H1 (cell line): ENCODE measurements around the gene ANKS1B. TPM values are rescaled to one million over a fixed set of nuclear protein-coding genes. Genes with fewer than 3 reads are reported as not detected.

Source experiments
- CTCF ChIA-PET: fragments of 300-600 bp; sonication (Branson Sonifier 250); formaldehyde crosslinking; loops from one replicate; lab custom pipeline; 2021; ENCODE audit not compliant: partially characterized antibody; lab: Charles Lee
- POLR2A ChIA-PET: fragments of 300-600 bp; sonication (Branson Sonifier 250); formaldehyde crosslinking; loops from one replicate; lab custom pipeline; 2021; ENCODE audit warnings: inconsistent platforms; ENCODE audit not compliant: partially characterized antibody; lab: Charles Lee
- DNase-seq, 2 experiments: peaks; one replicate each; pipeline versions ENCODE4 v3.0.0 to v3.0.0-alpha.2; 2010 to 2022; ENCODE audit warnings: low spot score in 2 of 2, low read depth in 1 of 2, mixed read lengths in 1 of 2
- FAIRE-seq: peaks from 2 replicates; lab custom pipeline; 2011; peaks lifted over from hg19 to GRCh38; lab: Jason Lieb, UNC
- H2AFZ ChIP-seq: 2 replicates; pipeline ENCODE4 v1.8.1; 2012; ENCODE audit warnings: low read length, inconsistent platforms
- H2AK5ac ChIP-seq: 2 replicates; pipeline ENCODE4 v1.6.1; 2013; ENCODE audit warnings: low read depth, low read length
- H2BK120ac ChIP-seq: replicated peaks from 2 replicates; pipeline ENCODE3; 2013; ENCODE audit warnings: low read depth, low read length, inconsistent platforms
- H2BK12ac ChIP-seq: 2 replicates; pipeline ENCODE4 v1.6.1; 2013; ENCODE audit warnings: low read depth, low read length
- H2BK15ac ChIP-seq: 2 replicates; pipeline ENCODE4 v1.6.1; 2013; ENCODE audit warnings: low read length
- H2BK20ac ChIP-seq: 2 replicates; pipeline ENCODE4 v1.6.1; 2013; ENCODE audit warnings: low read length
- H2BK5ac ChIP-seq: 2 replicates; pipeline ENCODE4 v1.6.1; 2013; ENCODE audit warnings: low read depth, low read length
- H3K14ac ChIP-seq: 2 replicates; pipeline ENCODE4 v1.6.1; 2013; ENCODE audit warnings: inconsistent platforms; ENCODE audit not compliant: insufficient read length
- H3K18ac ChIP-seq: 2 replicates; pipeline ENCODE4 v1.6.1; 2013; ENCODE audit warnings: low read length; ENCODE audit errors: extremely low read depth
- H3K23ac ChIP-seq: 2 replicates; pipeline ENCODE4 v1.6.1; 2013; ENCODE audit warnings: inconsistent platforms; ENCODE audit not compliant: insufficient read length
- H3K23me2 ChIP-seq: 2 replicates; pipeline ENCODE4 v1.6.1; 2013; ENCODE audit warnings: low read depth, low read length
- H3K27ac ChIP-seq: 2 replicates; pipeline ENCODE4 v1.6.1; 2011; ENCODE audit warnings: low read depth, low read length, inconsistent platforms
- H3K27me3 ChIP-seq, 4 experiments: replicated peaks in 1 of 4; 1 replicate in 1 of 4; 2 replicates in 3 of 4; pipeline versions ENCODE4 v1.6.1 to v1.8.1; 2011 to 2013; ENCODE audit warnings: low read length in 3 of 4, mild to moderate bottlenecking in 3 of 4, inconsistent platforms in 2 of 4, mixed read lengths in 2 of 4, moderate library complexity in 1 of 4; ENCODE audit not compliant: control insufficient read depth in 3 of 4, insufficient read depth in 3 of 4; ENCODE audit errors: extremely low read depth in 1 of 4
- H3K36me3 ChIP-seq, 4 experiments: 2 replicates each; pipeline versions ENCODE4 v1.6.1 to v1.8.1; 2011 to 2013; ENCODE audit warnings: mild to moderate bottlenecking in 4 of 4, low read length in 3 of 4, moderate library complexity in 2 of 4, control low read depth in 1 of 4, inconsistent platforms in 1 of 4; ENCODE audit not compliant: insufficient read depth in 4 of 4, control insufficient read depth in 2 of 4
- H3K4ac ChIP-seq: replicated peaks from 2 replicates; pipeline ENCODE3; 2013; ENCODE audit warnings: low read length, low read depth, mixed read lengths, inconsistent platforms; ENCODE audit not compliant: insufficient read length
- H3K4me1 ChIP-seq, 4 experiments: replicated peaks in 1 of 4; 1 replicate in 1 of 4; 2 replicates in 3 of 4; pipeline versions ENCODE4 v1.6.1 to v1.8.1; 2011 to 2013; ENCODE audit warnings: low read length in 3 of 4, inconsistent platforms in 2 of 4, mixed read lengths in 1 of 4; ENCODE audit not compliant: insufficient read depth in 4 of 4, control insufficient read depth in 3 of 4
- H3K4me2 ChIP-seq, 2 experiments: 2 replicates each; pipeline versions ENCODE4 v1.6.1 to v1.8.1; 2011 to 2013; ENCODE audit warnings: low read depth in 2 of 2, low read length in 2 of 2, control low read depth in 1 of 2, inconsistent platforms in 1 of 2, mild to moderate bottlenecking in 1 of 2; ENCODE audit not compliant: insufficient read depth in 1 of 2
- H3K4me3 ChIP-seq, 4 experiments: fragments of 200-600, 300-600 bp in 1 of 4; sonication (generic), shearing (Covaris generic), sonication (Bioruptor Twin) in 1 of 4; 2 replicates each; pipeline versions ENCODE4 v1.5.1 to v1.8.1; 2011 to 2016; ENCODE audit warnings: low read length in 4 of 4, low read depth in 3 of 4, control low read depth in 2 of 4, inconsistent platforms in 2 of 4, mild to moderate bottlenecking in 2 of 4, mixed read lengths in 1 of 4, moderate library complexity in 1 of 4; ENCODE audit not compliant: insufficient read depth in 2 of 4; ENCODE audit errors: extremely low read depth in 1 of 4
- H3K56ac ChIP-seq: replicated peaks from 2 replicates; pipeline ENCODE3; 2013; ENCODE audit warnings: low read depth, mild to moderate bottlenecking, mixed read lengths, low read length, inconsistent platforms; ENCODE audit not compliant: insufficient read length
- H3K79me1 ChIP-seq: 2 replicates; pipeline ENCODE4 v1.6.1; 2013; ENCODE audit warnings: low read depth, low read length, control low read depth
- H3K79me2 ChIP-seq, 2 experiments: 2 replicates each; pipeline versions ENCODE4 v1.6.1 to v1.8.1; 2012 to 2013; ENCODE audit warnings: low read length in 2 of 2, mild to moderate bottlenecking in 2 of 2, inconsistent platforms in 1 of 2; ENCODE audit not compliant: insufficient read depth in 2 of 2, control insufficient read depth in 1 of 2
- H3K9ac ChIP-seq, 4 experiments: replicated peaks in 1 of 4; 1 replicate in 1 of 4; 2 replicates in 3 of 4; pipeline versions ENCODE4 v1.6.1 to v1.8.1; 2011 to 2013; ENCODE audit warnings: low read depth in 3 of 4, low read length in 3 of 4, control low read depth in 2 of 4, mild to moderate bottlenecking in 2 of 4, moderate library complexity in 2 of 4, inconsistent platforms in 1 of 4; ENCODE audit errors: extremely low read depth in 1 of 4
- H3K9me3 ChIP-seq, 2 experiments: 2 replicates each; pipeline versions ENCODE4 v1.6.1 to v1.8.1; 2012 to 2013; ENCODE audit warnings: mild to moderate bottlenecking in 2 of 2, moderate library complexity in 2 of 2, control low read depth in 1 of 2, inconsistent platforms in 1 of 2, low read depth in 1 of 2, low read length in 1 of 2, mixed read lengths in 1 of 2; ENCODE audit not compliant: insufficient read depth in 2 of 2
- H4K20me1 ChIP-seq, 2 experiments: replicated peaks in 1 of 2; 2 replicates each; pipeline versions ENCODE3 to v1.8.1; 2011 to 2013; ENCODE audit warnings: inconsistent platforms in 2 of 2, low read length in 2 of 2, mild to moderate bottlenecking in 1 of 2; ENCODE audit not compliant: insufficient read depth in 2 of 2, control insufficient read depth in 1 of 2
- H4K5ac ChIP-seq: 2 replicates; pipeline ENCODE4 v1.6.1; 2013; ENCODE audit warnings: low read length, low read depth, mixed read lengths, inconsistent platforms; ENCODE audit not compliant: insufficient read length
- H4K8ac ChIP-seq: 2 replicates; pipeline ENCODE4 v1.8.0; 2013; ENCODE audit warnings: mild to moderate bottlenecking, moderate library complexity, low read length, inconsistent platforms; ENCODE audit not compliant: insufficient read depth; ENCODE audit errors: extremely low read depth
- H4K91ac ChIP-seq: replicated peaks from 2 replicates; pipeline ENCODE3; 2013; ENCODE audit warnings: low read length, mixed read lengths, inconsistent platforms; ENCODE audit not compliant: insufficient read length
- CEBPB ChIP-seq: IDR thresholded peaks from 2 replicates; pipeline ENCODE4 v1.6.1; 2012; ENCODE audit warnings: low read depth, low read length
- E2F6 ChIP-seq: IDR thresholded peaks from 2 replicates; pipeline ENCODE4 v1.6.1; 2012; ENCODE audit warnings: inconsistent platforms
- GTF2F1 ChIP-seq: IDR thresholded peaks from 2 replicates; pipeline ENCODE4 v1.6.1; 2012; ENCODE audit warnings: low read depth, low read length, improper control_type of control experiment, borderline replicate concordance
- NANOG ChIP-seq: IDR thresholded peaks from 2 replicates; pipeline ENCODE4 v1.6.1; 2011; ENCODE audit warnings: low read length, low read depth, mild to moderate bottlenecking, inconsistent platforms; ENCODE audit not compliant: insufficient read depth, poor library complexity, severe bottlenecking
- USF2 ChIP-seq: IDR thresholded peaks from 2 replicates; pipeline ENCODE4 v1.6.1; 2011; ENCODE audit warnings: low read length, improper control_type of control experiment
- polyA plus RNA-seq, 7 experiments: library from polyadenylated mRNA; depleted of rRNA in 3 of 7; stranded (reverse) in 5 of 7; unstranded in 2 of 7; fragments of >200 nt in 5 of 7; fragments of 200-250 nt in 2 of 7; gene quantifications; 1 replicate in 5 of 7; 2 replicates in 1 of 7; 4 replicates in 1 of 7; pipeline versions ENCODE4 v1.2.1 to v1.2.3, GENCODE V29; 2011 to 2013; ENCODE audit warnings: missing spikeins in 2 of 7, mixed read lengths in 2 of 7
- total RNA-seq: library from RNA; stranded (reverse); fragmentation: NEBNext Ultra II Directional; extraction: Animal tissue kit (Norgen Biotek cat#: 25700); gene quantifications from 2 replicates; pipeline ENCODE4 v1.2.1, GENCODE V29; 2021

ANKS1B gene
- total and polyA plus RNA-seq, 2 of the 8 experiments (the other 6 are each of a cell fraction or from before 2014, with no cell fraction given), result 2.7 to 6.1 TPM

GRCh38 chr12:98970950-98971349 lies 1013.8 kb downstream of the ANKS1B start:
- no peak overlapping the region for H4K5ac ChIP-seq
- no peak overlapping the region for H2BK15ac ChIP-seq
- no peaks in the 10 kb centered on the region; the same call in 1 of the 2 replicates for H3K23me2 ChIP-seq
- H3K14ac ChIP-seq, result no peak overlapping the region
- no peaks in the 10 kb centered on the region for H4K20me1 ChIP-seq
- H3K9ac ChIP-seq, result no peak overlapping the region
- H3K79me1 ChIP-seq, result no peaks in the 10 kb centered on the region
- no peak overlapping the region for H2BK5ac ChIP-seq
- H3K23ac ChIP-seq, result no peak overlapping the region
- H2AK5ac ChIP-seq, result no peak overlapping the region
- H3K56ac ChIP-seq, result no peak overlapping the region
- no peak overlapping the region for H4K91ac ChIP-seq
- H4K8ac ChIP-seq, result no peak overlapping the region
- TF ChIP-seq CEBPB (no peak), E2F6 (no peak), GTF2F1 (no peak), NANOG (no peak), USF2 (no peak)
- TF ChIP-seq, all 59 proteins: peak for 0
- Histone ChIP-seq H3K9me3 (no peaks in the 10 kb centered on the region), H3K4me2 (no peak overlapping the region), H3K79me2 (no peaks in the 10 kb centered on the region), H2BK120ac (no peak overlapping the region), H2AFZ (no peak overlapping the region), H2BK20ac (no peak overlapping the region), H3K4me1 (no peaks in the 10 kb centered on the region), H2BK12ac (no peak overlapping the region), H3K4me3 (no peak overlapping the region), H3K27me3 (no peaks in the 10 kb centered on the region), H3K4ac (no peak overlapping the region), H3K36me3 (no peaks in the 10 kb centered on the region), H3K27ac (no peak overlapping the region), H3K18ac (no peak overlapping the region)
- CTCF ChIA-PET, result interaction anchor here (1.5 kb wide), 1 partner anchor 8 kb away, joined by 3 read pairs; no protein-coding TSS in a partner anchor
- FAIRE-seq (no peak), DNase-seq (no peak)
- POLR2A ChIA-PET, result no interaction called here
